Heart right ventricle (tissue), 16 donors: ENCODE data around the gene OR6V1. TPM values are rescaled to one million over a fixed set of nuclear protein-coding genes. Genes with fewer than 3 reads are reported as not detected.
"Not testable (repeated sequence)": the region's sequence is repeated elsewhere in the genome, so short reads cannot be mapped to it uniquely, and the experiment has no call there.

Experiments
- ATAC-seq, 8 donors: fragments of 200-7000 bp; cut with Tn5 transposase; one replicate each; pipeline ENCODE4 v1.9.1; 2020; ENCODE audit warnings: mild to moderate bottlenecking in 8 of 8, moderate library complexity in 8 of 8, moderate number of reproducible peaks in 1 of 8
- DNase-seq, 2 donors: peaks; one replicate each; pipeline ENCODE4 v3.0.0-alpha.2; 2020
- H3K27ac ChIP-seq, 10 donors: fragments of 200-600 bp; sonication (generic) in 2 of 10; one replicate each; pipeline versions ENCODE4 v1.5.0 to v1.8.0; 2020 to 2022; ENCODE audit warnings: mild to moderate bottlenecking in 3 of 10
- H3K27me3 ChIP-seq, 7 donors: fragments of 200-600 bp; one replicate each; pipeline ENCODE4 v1.8.0; 2021 to 2022; ENCODE audit warnings: mild to moderate bottlenecking in 2 of 7
- H3K36me3 ChIP-seq, 9 donors: fragments of 200-600 bp; sonication (generic) in 1 of 9; one replicate each; pipeline versions ENCODE4 v1.5.0 to v1.8.0; 2020 to 2022; ENCODE audit warnings: mild to moderate bottlenecking in 2 of 9
- H3K4me1 ChIP-seq, 9 donors: fragments of 200-600 bp; sonication (generic) in 1 of 9; one replicate each; pipeline versions ENCODE4 v1.5.0 to v1.8.0; 2020 to 2022; ENCODE audit warnings: mild to moderate bottlenecking in 4 of 9
- H3K4me3 ChIP-seq, 10 donors: fragments of 200-600 bp; sonication (generic) in 2 of 10; one replicate each; pipeline versions ENCODE4 v1.5.0 to v1.8.0; 2020 to 2022; ENCODE audit warnings: mild to moderate bottlenecking in 7 of 10, moderate library complexity in 2 of 10
- H3K9me3 ChIP-seq, 11 donors: fragments of 200-600 bp in 10 of 11; sonication (generic) in 2 of 11; one replicate each; pipeline versions ENCODE4 v1.5.0 to v1.8.0; 2013 to 2022; ENCODE audit warnings: mild to moderate bottlenecking in 2 of 11, control low read depth in 1 of 11, moderate library complexity in 1 of 11
- CTCF ChIP-seq, 9 donors: fragments of 200-600 bp; sonication (generic) in 2 of 9; IDR thresholded peaks; one replicate each; pipeline versions ENCODE4 v1.5.0 to v1.8.0; 2021 to 2022; ENCODE audit warnings: antibody characterized with exemption in 9 of 9, mild to moderate bottlenecking in 5 of 9, moderate library complexity in 1 of 9
- WGBS, 2 donors: extraction: QIAGEN DNeasy Blood & Tissue Kit; methylation state at CpG; one replicate each; pipeline ENCODE4 v1.1.7; 2013; ENCODE audit warnings: inconsistent platforms in 1 of 2; 5-methylcytosine and 5-hydroxymethylcytosine counted together
- intact Hi-C, 10 donors: fragments of 100-400 bp; cut with DNase I; formaldehyde crosslinking; loops; one replicate each; pipeline versions ENCODE4 v1.11.1 to v1.14.2; 2022
- polyA plus RNA-seq, 2 donors: library from polyadenylated mRNA; stranded (reverse); fragments of 200-250 nt; gene quantifications; one replicate each; pipeline ENCODE4 v1.2.3, GENCODE V29; 2013
- total RNA-seq, 10 donors: library from RNA; stranded (reverse); fragmentation: NEBNext Ultra II Directional in 3 of 10; extraction: Animal tissue kit (Norgen Biotek cat#: 25700) in 3 of 10; gene quantifications; one replicate each; pipeline versions ENCODE4 v1.2.1 to v1.2.4, GENCODE V29; 2021 to 2023
- donor health status: Arrhythmogenic right ventricular cardiomyopathy.
- donor health status: ischemic (EF 13 %, LVEDD 7.1; RV severe dilation, severe dysfunction).
- donor health status: healthy with polysubstance abuse.
- donor health status: DM: no; HTN: yes; CAD: no.
- donor health status: DM: no; HTN: no; CAD: no.
- donor health status: ischemic (EF 25% LVEDD 6.9; RV normal size, moderate dysfunction).
- donor health status: ischemic (EF 25% LVEDD 5.7; RV mildly dilated, moderate dysfunction).
- donor health status: healthy.
- donor health status: DM: yes; HTN: yes; CAD: no.
- donor health status: Ischemic cardiomyopathy.
- donor health status: ischemic (EF 35%, LVEDD 5.7; RV mildly dilated, moderate dysfunction).
- donor health status: nonischemic (EF 11% LVEDD 7.7; RV severe dilation, severe dysfunction).
- donor health status: DM: yes; HTN: yes; CAD: no.
- donor health status: PGD.
- donor health status: ischemic (EF 29% LVEDD 5.4; RV normal size, mild dysfunction).
- donor health status: nonischemic (EF 23%, LVEDD 6.1; RV moderate dilation, normal function).

OR6V1 gene
- total and polyA plus RNA-seq, 12 donors: not detected

GRCh38 chr7:143069912-143070500, 17.9 kb downstream of the OR6V1 start:
- ATAC-seq: peak in 2 of 8 donors; percentile 22 to 31
- no peak overlapping the region for H3K27ac ChIP-seq
- 51 to 53% methylated on average over 6 of the region's 6 CpGs for WGBS, 2 donors
- no peaks in the 10 kb centered on the region for H3K36me3 ChIP-seq
- no peaks in the 10 kb centered on the region for H3K27me3 ChIP-seq
- H3K4me3 ChIP-seq: no peak overlapping the region
- no peaks in the 10 kb centered on the region for H3K9me3 ChIP-seq
- intact Hi-C loops: no loop called here
- no peak for TF ChIP-seq CTCF (IDR thresholded peaks at IDR 0.05)
- no peak for DNase-seq
- H3K4me1 ChIP-seq: peaks cover 0 to 6% (median 0%) of the 10 kb centered on the region in 9 donors

GRCh38 chr7:143073556-143073955, 21.4 kb downstream of the OR6V1 start:
- 83% methylated on average over 3 of the region's 3 CpGs for WGBS, 2 donors
- no peaks in the 10 kb centered on the region for H3K36me3 ChIP-seq
- peaks cover 0 to 4% (median 0%) of the 10 kb centered on the region in 11 donors for H3K9me3 ChIP-seq
- H3K4me1 ChIP-seq: peaks cover 0 to 6% (median 0%) of the 10 kb centered on the region in 9 donors
- no peak for ATAC-seq
- intact Hi-C loops: no loop called here
- DNase-seq: no peak
- H3K27me3 ChIP-seq: no peaks in the 10 kb centered on the region
- H3K27ac ChIP-seq: no peak overlapping the region
- TF ChIP-seq CTCF (IDR thresholded peaks at IDR 0.05): no peak
- H3K4me3 ChIP-seq: no peak overlapping the region

- DNase-seq (no peak), ATAC-seq (no peak)
- no peak for TF ChIP-seq CTCF (IDR thresholded peaks at IDR 0.05)
- peaks cover 0 to 6% (median 0%) of the 10 kb centered on the region in 9 donors for H3K4me1 ChIP-seq
- H3K27me3 ChIP-seq: no peaks in the 10 kb centered on the region
- no peak overlapping the region for H3K4me3 ChIP-seq
- H3K27ac ChIP-seq: no peak overlapping the region
- peaks cover 0 to 10% (median 0%) of the 10 kb centered on the region in 11 donors for H3K9me3 ChIP-seq
- H3K36me3 ChIP-seq: no peaks in the 10 kb centered on the region
- intact Hi-C loops: no loop called here
Observed at GRCh38 chr7:143074141-143074540, 22.0 kb downstream of the OR6V1 start.

- WGBS, 2 donors: 69 to 83% methylated on average over 1 of the region's 1 CpG
- Histone ChIP-seq H3K27ac (no peak overlapping the region), H3K9me3 (peaks cover 0 to 45% (median 13%) of the 10 kb centered on the region in 11 donors), H3K36me3 (no peaks in the 10 kb centered on the region), H3K4me1 (no peaks in the 10 kb centered on the region), H3K4me3 (no peak overlapping the region), H3K27me3 (no peaks in the 10 kb centered on the region)
- no peak for DNase-seq
- intact Hi-C loops: no loop called here
- ATAC-seq: no peak
- no peak for TF ChIP-seq CTCF (IDR thresholded peaks at IDR 0.05)
Observed at GRCh38 chr7:143085109-143085508, 33.0 kb downstream of the OR6V1 start.

GRCh38 chr7:143085610-143086009, 33.5 kb downstream of the OR6V1 start:
- DNase-seq, H3K27ac ChIP-seq, H3K4me3 ChIP-seq, H3K27me3 ChIP-seq, H3K36me3 ChIP-seq, ATAC-seq, intact Hi-C loops, H3K4me1 ChIP-seq: not testable (repeated sequence)
- WGBS, 2 donors: 71 to 79% methylated on average over 3 of the region's 3 CpGs
- H3K9me3 ChIP-seq: peaks cover 0 to 45% (median 13%) of the 10 kb centered on the region in 11 donors

- peaks cover 0 to 38% (median 8%) of the 10 kb centered on the region in 11 donors for H3K9me3 ChIP-seq
- H3K27ac ChIP-seq, intact Hi-C loops, ATAC-seq, H3K27me3 ChIP-seq, H3K4me1 ChIP-seq, H3K36me3 ChIP-seq, H3K4me3 ChIP-seq, DNase-seq: not testable (repeated sequence)
- WGBS, 2 donors: 84 to 90% methylated on average over 16 of the region's 16 CpGs
Observed at GRCh38 chr7:143088549-143089231, 36.5 kb downstream of the OR6V1 start.
